Ovary (tissue), 9 donors: ENCODE results near the gene CYP3A4. TPM values are rescaled to one million over a fixed set of nuclear protein-coding genes. Genes with fewer than 3 reads are reported as not detected.

ENCODE experiments used
- DNase-seq, 5 donors: peaks; one replicate each; pipeline ENCODE4 v3.0.0-alpha.2; 2019 to 2020
- H3K27ac ChIP-seq, 2 donors: fragments of 200-600 bp; one replicate each; pipeline versions ENCODE4 v1.5.1 to v1.8.0; 2019 to 2022
- H3K27me3 ChIP-seq: fragments of 200-600 bp; one replicate; pipeline ENCODE4 v1.8.0; 2022
- H3K36me3 ChIP-seq: fragments of 200-600 bp; sonication (generic); one replicate; pipeline ENCODE4 v1.5.1; 2019
- H3K4me1 ChIP-seq: one replicate; pipeline ENCODE4 v1.8.1; 2013; ENCODE audit warnings: mild to moderate bottlenecking, moderate library complexity; ENCODE audit not compliant: insufficient read depth
- H3K4me3 ChIP-seq: fragments of 200-600 bp; sonication (generic); one replicate; pipeline ENCODE4 v1.5.1; 2017
- H3K9me3 ChIP-seq, 2 donors: fragments of 200-600 bp in 1 of 2; sonication (generic) in 1 of 2; one replicate each; pipeline versions ENCODE4 v1.5.1 to v1.8.1; 2013 to 2019; ENCODE audit warnings: mild to moderate bottlenecking in 1 of 2, moderate library complexity in 1 of 2
- EP300 ChIP-seq: sonication (generic); formaldehyde crosslinking; IDR thresholded peaks from one replicate; pipeline ENCODE4 v1.6.1; 2017; ENCODE audit warnings: antibody characterized with exemption
- POLR2A ChIP-seq: fragments of 450-650 bp; IDR thresholded peaks from one replicate; pipeline ENCODE4 v1.6.1; 2017; ENCODE audit warnings: antibody characterized with exemption, mild to moderate bottlenecking, moderate library complexity
- WGBS, 3 donors: extraction: QIAGEN DNeasy Blood & Tissue Kit in 1 of 3; methylation state at CpG; one replicate each; pipeline versions ENCODE4 v1.1.5 to v1.1.7; 2013 to 2017; 5-methylcytosine and 5-hydroxymethylcytosine counted together
- intact Hi-C, 4 donors: fragments of 100-400 bp; cut with DNase I; formaldehyde crosslinking; loops; one replicate each; pipeline versions ENCODE4 v1.11.0 to v1.15.1; 2022 to 2023
- polyA plus RNA-seq, 2 donors: library from polyadenylated mRNA; stranded (reverse); fragments of 200-250 nt in 1 of 2; fragments of 350-450 nt in 1 of 2; fragmentation: Illumina TruSeq in 1 of 2; extraction: RNeasy Lipid Tissue Mini Kit (QIAGEN cat#74804) in 1 of 2; gene quantifications; one replicate each; pipeline ENCODE4 v1.2.3, GENCODE V29; 2013 to 2014
- total RNA-seq, 7 donors: library from RNA; depleted of rRNA in 2 of 7; stranded (reverse); fragments of >200 nt in 2 of 7; fragmentation: NEBNext Ultra II Directional in 3 of 7; extraction: Animal tissue kit (Norgen Biotek cat#: 25700) in 3 of 7; gene quantifications; one replicate each; pipeline versions ENCODE4 v1.1.0 to v1.2.4, GENCODE V29; 2016 to 2023
- TF ChIP-seq, protein P1 (sequence below), 3 donors: fragments of 450-650 bp in 2 of 3; fragments of 200-600 bp in 1 of 3; IDR thresholded peaks; one replicate each; pipeline versions ENCODE4 v1.5.1 to v1.8.0; 2016 to 2022; ENCODE audit warnings: antibody characterized with exemption in 3 of 3, mild to moderate bottlenecking in 1 of 3
- donor health status: DM: no; HTN: no; CAD: no; lungs with moderate emphysema.
- donor health status: DM: no; HTN: no; CAD: no.
- donor health status: Bipolar disorder and iron deficiency.
- donor health status: DM: yes; HTN: yes; CAD: no.
- donor health status: DM: no; HTN: no; CAD: no.
- donor health status: DM: yes; HTN: yes; CAD: no.

The CYP3A4 gene
- total and polyA plus RNA-seq, 9 donors: 0.05 to 3.7 (median 0.27) TPM; not detected in 1

- DNase-seq: no peak
- 83 to 92% (median 83%) methylated on average over 3 of the region's 3 CpGs for WGBS, 3 donors
- Histone ChIP-seq H3K27ac (no peak overlapping the region), H3K4me1 (no peaks in the 10 kb centered on the region), H3K27me3 (no peaks in the 10 kb centered on the region), H3K9me3 (no peaks in the 10 kb centered on the region), H3K4me3 (no peak overlapping the region), H3K36me3 (no peaks in the 10 kb centered on the region)
- intact Hi-C loops: no loop called here
- TF ChIP-seq EP300: no peak
- no peak for TF ChIP-seq POLR2A
- TF ChIP-seq, protein P1, sequence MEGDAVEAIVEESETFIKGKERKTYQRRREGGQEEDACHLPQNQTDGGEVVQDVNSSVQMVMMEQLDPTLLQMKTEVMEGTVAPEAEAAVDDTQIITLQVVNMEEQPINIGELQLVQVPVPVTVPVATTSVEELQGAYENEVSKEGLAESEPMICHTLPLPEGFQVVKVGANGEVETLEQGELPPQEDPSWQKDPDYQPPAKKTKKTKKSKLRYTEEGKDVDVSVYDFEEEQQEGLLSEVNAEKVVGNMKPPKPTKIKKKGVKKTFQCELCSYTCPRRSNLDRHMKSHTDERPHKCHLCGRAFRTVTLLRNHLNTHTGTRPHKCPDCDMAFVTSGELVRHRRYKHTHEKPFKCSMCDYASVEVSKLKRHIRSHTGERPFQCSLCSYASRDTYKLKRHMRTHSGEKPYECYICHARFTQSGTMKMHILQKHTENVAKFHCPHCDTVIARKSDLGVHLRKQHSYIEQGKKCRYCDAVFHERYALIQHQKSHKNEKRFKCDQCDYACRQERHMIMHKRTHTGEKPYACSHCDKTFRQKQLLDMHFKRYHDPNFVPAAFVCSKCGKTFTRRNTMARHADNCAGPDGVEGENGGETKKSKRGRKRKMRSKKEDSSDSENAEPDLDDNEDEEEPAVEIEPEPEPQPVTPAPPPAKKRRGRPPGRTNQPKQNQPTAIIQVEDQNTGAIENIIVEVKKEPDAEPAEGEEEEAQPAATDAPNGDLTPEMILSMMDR (IDR thresholded peaks at IDR 0.05): no peak
Observed at GRCh38 chr7:99824091-99824490, 40.1 kb upstream of the CYP3A4 start.

DNA sequence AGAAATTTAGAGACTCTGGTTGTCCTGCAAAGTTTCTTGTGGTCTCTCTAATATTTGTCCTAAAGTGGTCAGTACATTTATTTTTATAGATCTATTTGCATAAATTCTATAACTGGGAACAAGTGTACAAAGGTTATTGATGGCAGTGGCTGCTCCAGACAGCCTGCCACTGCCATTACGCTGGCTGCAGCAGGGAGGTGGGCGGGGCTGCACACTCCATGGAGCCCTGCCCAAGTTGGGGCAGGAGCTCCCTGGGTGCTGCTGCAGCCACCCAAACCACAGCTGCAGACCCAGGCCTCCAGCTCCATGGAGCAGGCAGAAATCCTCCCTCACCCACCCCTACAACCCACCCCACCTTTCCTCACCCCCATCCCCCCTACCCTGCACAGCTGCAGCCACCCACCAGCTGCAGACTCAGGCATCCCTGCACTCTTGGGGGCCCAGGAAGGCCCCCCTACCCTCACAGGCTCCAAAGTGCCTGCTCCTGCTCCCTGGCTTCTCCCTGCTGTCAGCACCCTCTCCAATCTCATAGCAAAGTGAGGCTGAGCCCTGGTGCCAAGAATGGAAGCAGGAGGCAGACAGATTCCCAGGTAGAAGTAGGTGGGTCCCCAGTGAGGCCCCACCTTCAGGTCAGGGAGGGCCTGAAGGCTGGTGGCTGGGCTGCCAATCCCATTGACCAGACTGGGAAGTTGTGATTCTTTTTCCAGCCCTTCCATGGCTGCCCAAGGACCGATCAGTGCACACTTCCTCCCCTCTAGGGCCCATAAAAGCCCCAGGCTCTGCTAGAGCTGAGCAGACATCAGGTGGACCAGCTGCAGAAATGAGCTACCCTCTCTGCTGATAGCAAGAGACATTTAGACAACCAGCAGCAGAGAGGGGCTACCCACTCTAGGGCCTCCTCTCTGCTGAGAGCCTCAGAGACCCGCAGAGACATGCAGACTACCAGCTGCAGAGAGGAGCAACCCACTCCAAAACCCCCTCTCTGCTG is 39.0 kb upstream of the CYP3A4 start:
- intact Hi-C loops: no loop called here
- Histone ChIP-seq H3K36me3 (no peaks in the 10 kb centered on the region), H3K27me3 (no peaks in the 10 kb centered on the region), H3K4me1 (no peaks in the 10 kb centered on the region), H3K27ac (no peak overlapping the region), H3K9me3 (no peaks in the 10 kb centered on the region), H3K4me3 (no peak overlapping the region)
- 68 to 87% (median 78%) methylated on average over 4 of the region's 4 CpGs for WGBS, 3 donors
- TF ChIP-seq EP300: no peak
- TF ChIP-seq, protein P1 (IDR thresholded peaks at IDR 0.05): no peak
- TF ChIP-seq POLR2A: no peak
- DNase-seq: no peak

GRCh38 chr7:99820408-99821027 is 36.5 kb upstream of the CYP3A4 start:
- H3K4me1 ChIP-seq: no peaks in the 10 kb centered on the region
- WGBS, 3 donors: 54 to 92% (median 76%) methylated on average over 2 of the region's 2 CpGs
- no peaks in the 10 kb centered on the region for H3K9me3 ChIP-seq
- H3K27me3 ChIP-seq: no peaks in the 10 kb centered on the region
- H3K27ac ChIP-seq: no peak overlapping the region
- H3K4me3 ChIP-seq: no peak overlapping the region
- DNase-seq: no peak
- intact Hi-C loops: no loop called here
- no peaks in the 10 kb centered on the region for H3K36me3 ChIP-seq
- TF ChIP-seq POLR2A (no peak), EP300 (no peak)
- TF ChIP-seq, protein P1 (IDR thresholded peaks at IDR 0.05): no peak

DNA sequence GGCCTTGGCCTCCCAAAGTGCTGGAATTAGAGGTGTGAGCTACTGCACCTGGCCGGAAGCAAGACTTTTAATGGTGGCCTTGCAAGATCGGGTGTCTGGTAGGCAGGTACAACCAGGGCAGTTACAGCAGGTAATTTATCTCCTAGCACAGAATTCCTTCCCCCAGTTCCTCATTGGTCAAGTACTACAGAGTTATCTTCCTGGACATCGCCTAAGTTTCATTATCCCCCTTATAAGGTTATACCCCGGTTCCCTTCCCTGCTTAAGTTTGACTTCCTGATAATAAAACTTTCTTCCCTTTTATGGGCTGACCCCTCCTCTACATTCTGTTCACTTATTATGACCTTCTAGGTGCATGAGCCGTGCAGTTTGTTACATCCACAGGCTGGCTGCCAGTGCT is 24.8 kb upstream of the CYP3A4 start:
- DNase-seq: no peak
- H3K36me3 ChIP-seq: no peaks in the 10 kb centered on the region
- TF ChIP-seq EP300 (no peak), POLR2A (no peak)
- TF ChIP-seq, protein P1 (IDR thresholded peaks at IDR 0.05): no peak

More for the DNA sequence above, 24.8 kb upstream of the CYP3A4 start:
- 79 to 84% (median 83%) methylated on average over 5 of the region's 5 CpGs for WGBS, 3 donors
- no peak overlapping the region for H3K4me3 ChIP-seq
- intact Hi-C loops: no loop called here
- no peaks in the 10 kb centered on the region for H3K9me3 ChIP-seq
- no peak overlapping the region for H3K27ac ChIP-seq
- H3K27me3 ChIP-seq: no peaks in the 10 kb centered on the region
- no peaks in the 10 kb centered on the region for H3K4me1 ChIP-seq
